ENCODE measurements around the gene TMEM181. TPM values are rescaled to one million over a fixed set of nuclear protein-coding genes. Genes with fewer than 3 reads are reported as not detected.
"Not testable (repeated sequence)": the region's sequence is repeated elsewhere in the genome, so short reads cannot be mapped to it uniquely, and the experiment has no call there.

Gene TMEM181
- total RNA-seq, 2 experiments from 2014 or later, result 14.8 to 16.3 TPM

DNA sequence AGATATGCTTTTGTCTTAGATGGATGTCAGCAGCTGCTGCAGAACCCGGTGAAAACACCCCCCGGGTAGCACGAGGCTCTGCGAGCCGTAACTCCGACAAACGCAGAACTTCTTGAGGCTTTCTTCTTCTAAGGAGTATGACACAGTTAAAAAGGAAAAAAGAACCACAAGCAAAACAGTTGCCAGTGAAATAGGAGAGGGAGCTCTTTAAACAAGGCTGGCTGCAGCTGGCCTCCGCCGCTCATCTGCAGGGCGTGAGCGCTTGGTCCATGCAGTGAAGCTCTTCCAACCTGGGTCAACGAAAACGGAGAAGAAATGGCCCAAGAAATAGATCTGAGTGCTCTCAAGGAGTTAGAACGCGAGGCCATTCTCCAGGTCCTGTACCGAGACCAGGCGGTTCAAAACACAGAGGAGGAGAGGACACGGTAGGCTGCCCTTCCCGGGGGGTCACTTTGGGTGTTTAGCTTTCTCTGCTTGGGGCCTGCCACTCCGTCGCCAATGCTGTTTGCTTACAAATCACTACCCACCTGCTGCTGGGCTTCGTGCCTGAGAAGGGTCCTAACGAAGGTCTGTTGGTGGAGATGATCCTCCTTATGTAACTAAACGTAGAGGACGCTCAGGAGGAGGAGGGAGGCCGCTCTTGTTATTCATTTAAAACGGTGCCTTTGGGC, 103.2 kb downstream of the TMEM181 start:
- ChIA-PET POLR2A (no interaction called here), CTCF (interaction anchor here (1.8 kb wide), 1 partner anchor 16 kb away, joined by 3 read pairs; no protein-coding TSS in a partner anchor)

DNA sequence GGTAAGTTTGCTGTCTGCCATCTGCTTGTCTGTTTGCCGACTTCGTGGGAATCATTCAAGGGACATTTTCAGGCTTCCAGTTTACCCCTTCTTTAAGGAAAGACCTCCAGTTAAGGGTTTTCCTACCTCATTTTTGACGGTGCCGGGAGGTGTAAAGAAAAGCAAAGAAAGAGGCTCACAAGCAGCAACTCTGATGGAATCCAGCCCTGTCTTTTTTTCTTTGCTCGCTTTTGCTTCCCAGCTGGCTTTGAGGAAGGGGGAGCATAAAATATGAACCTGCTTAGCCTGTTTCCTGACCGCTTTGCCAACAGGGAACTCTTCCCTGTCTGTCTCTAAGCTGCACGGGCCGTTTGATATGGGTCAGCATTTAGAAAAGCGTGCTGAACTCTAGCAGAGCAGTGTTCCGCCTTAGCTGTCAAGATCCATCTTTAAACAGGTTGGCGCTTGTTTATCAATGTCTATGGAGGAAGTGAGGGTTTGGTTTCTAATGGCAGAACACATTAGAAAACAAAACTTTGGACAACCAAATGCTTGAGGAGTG, 103.8 kb downstream of the TMEM181 start:
- POLR2A ChIA-PET, result no interaction called here

GRCh38 chr6:158665332-158665731, 105.4 kb downstream of the TMEM181 start:
- POLR2A ChIA-PET, result no interaction called here
- CTCF ChIA-PET, result no interaction called here

More for the DNA sequence above, 103.8 kb downstream of the TMEM181 start:
- CTCF ChIA-PET, result interaction anchor here (1.0 to 1.8 kb wide), 2 partner anchors 17 to 28 kb away, joined by 3 to 4 read pairs; no protein-coding TSS in a partner anchor

- ChIA-PET POLR2A (interaction anchor here (0.6 kb wide), 2 partner anchors 11 to 153 kb away, joined by 4 to 7 read pairs; partner anchors contain the start of gene EZR), CTCF (no interaction called here)
These were observed 106.9 kb downstream of the TMEM181 start for GRCh38 chr6:158666628-158667359.

DNA sequence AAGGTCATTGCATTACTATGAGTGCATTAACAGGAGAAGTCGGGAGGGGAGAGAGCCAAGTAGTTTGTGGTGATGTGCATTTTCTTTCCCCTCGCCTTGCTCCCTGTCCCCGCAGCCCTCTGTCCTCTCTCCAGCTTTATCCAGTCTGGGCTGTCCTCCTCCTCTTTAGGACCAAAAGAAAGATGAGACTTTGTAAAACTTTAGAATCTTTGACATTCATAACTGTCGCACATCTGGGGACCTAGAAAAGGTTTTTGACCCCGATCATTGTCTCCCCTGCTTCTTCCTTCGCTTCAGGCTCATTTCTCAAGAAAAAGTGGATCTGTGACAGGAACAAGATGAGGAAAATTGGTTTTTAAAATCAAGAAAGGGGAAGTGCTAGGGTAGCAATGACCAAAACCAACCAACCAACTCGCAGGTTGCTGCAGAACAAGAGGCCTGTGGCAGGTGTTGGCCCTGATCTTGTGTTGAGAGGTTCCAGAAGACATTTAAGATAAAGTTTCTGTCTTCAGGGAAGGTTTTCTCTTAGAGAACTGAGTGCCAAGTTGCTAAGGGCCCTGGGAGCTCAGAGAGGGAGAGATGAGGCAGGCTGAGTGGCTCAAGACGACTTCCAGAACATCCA, 107.6 kb downstream of the TMEM181 start:
- ChIA-PET CTCF (no interaction called here), POLR2A (interaction anchor here (0.6 kb wide), 2 partner anchors 10 to 152 kb away, joined by 4 to 7 read pairs; partner anchors contain the start of gene EZR)

DNA sequence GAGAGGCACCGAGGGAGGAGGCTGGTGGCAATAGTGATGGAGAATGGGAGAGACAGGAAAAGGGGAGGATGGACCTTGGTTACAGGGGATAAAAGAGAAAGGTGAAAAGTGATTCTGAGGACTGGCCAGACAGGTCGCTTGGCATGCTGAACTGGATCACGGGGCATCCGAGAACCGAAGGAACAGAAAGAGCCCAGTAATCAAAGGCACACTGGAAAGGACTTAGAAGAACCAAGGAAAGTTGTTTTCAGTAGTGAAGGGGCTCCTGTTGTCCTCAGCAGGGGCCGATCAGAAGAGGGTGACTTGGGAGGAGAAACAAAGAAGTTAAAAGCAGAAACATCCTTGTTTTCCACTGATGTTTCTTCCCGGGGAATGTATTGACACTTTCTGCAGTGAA, 108.8 kb downstream of the TMEM181 start:
- CTCF ChIA-PET, result no interaction called here
- POLR2A ChIA-PET, result no interaction called here

DNA sequence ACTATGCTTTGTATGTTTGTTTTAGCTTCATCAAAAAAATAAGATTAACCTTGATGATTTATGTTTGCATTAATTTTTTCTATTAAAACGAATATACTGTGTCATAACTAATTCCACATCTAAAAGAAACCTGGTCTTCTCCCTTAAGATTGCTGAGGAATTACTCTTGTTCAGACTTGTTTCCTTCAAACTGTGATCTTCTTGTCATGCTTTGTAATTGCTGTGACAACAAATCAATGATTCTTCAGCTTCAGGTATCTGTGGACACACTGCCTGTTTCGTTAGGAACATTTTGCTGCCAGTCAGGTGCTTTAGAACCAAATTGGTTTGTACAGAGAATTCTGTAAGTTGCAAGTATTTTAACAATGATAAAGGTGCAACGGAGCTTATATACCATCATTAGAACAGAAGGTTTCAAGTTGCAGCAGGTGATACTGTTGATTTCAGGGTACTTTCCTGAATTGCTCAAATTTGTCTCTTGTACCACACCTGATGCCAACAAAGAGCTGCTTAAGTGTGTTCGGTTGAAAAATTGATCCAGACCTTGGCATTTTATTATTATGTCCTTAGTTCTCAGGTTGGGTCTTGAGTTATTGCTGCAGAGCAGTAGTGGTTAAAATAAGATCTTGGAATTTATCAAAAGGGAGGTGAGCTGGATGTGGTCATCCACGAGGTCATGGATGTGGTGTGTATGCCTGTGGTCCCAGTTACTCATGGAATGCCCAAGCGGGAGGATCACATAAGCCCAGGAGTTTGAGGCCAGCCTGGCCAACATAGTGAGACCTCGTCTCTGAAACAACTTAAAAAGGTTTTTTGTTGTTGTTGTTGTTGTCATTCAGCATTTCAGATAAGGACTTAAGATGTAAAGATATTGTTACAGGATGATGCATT, 109.5 kb downstream of the TMEM181 start:
- POLR2A ChIA-PET, result no interaction called here

GRCh38 chr6:158672119-158672518, 112.2 kb downstream of the TMEM181 start:
- CTCF ChIA-PET, result not testable (repeated sequence)
- POLR2A ChIA-PET, result interaction anchor here (0.7 kb wide), 1 partner anchor 232 kb away, joined by 3 read pairs; no protein-coding TSS in a partner anchor

More for the DNA sequence above, 109.5 kb downstream of the TMEM181 start:
- CTCF ChIA-PET, result no interaction called here

DNA sequence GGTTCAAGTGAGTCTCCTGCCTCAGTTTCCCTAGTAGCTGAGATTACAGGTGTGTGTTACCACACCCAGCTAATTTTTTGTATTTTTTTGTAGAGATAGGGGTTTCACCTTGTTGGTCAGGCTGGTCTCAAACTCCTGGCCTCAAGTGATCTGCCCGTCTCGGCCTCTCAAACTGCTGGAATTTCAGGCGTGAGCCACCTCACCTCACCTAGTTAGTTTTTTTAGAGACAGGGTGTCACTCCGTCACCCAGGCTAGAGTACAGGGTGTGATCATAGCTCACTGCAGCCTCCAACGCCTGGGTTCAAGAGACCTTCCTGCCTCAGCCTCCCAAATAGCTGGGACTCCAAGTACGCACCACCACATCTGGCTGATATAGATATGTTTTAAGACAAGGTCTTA, 112.8 kb downstream of the TMEM181 start:
- POLR2A ChIA-PET, result interaction anchor here (0.7 to 0.8 kb wide), 2 partner anchors 231 to 466 kb away, joined by 3 to 6 read pairs; no protein-coding TSS in a partner anchor
- CTCF ChIA-PET, result interaction anchor here (0.7 kb wide), 1 partner anchor 256 kb away, joined by 5 read pairs; no protein-coding TSS in a partner anchor

DNA sequence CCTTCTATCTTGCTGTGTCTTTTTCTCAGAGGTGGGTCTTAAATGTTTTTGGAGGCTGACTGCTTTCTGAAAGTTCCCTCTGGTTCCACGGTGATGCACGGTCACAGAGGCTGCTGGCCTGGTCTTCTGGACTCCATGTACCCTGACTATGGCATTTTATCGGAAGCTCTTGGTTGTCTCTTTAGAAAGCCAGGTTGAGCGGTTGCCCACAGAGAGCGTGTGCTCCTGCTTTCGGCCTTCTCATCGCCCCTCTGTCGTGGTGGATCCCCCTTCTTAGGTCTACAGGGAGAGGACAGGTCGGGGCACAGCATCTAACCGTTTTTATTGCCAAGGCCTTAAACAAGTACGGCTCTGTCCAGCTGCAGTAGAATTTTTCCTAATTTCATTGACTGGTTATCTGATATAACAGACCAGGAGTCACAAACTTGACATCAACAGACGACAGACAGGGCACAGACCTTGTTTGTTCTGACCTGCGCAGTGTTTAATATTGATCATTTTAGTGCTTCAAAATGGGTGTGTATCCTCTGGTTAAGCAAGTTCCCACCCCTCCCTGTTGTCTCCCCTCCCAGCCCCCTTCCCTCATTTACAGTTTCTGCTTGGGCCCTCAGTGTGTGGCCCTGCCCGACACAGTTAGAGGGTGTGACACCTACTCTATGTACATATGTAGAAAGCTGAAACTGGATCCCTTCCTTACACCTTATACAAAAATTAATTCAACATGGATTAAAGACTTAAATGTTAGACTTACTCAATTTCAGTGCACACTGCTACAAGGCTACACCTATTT, 114.6 kb downstream of the TMEM181 start:
- ChIA-PET CTCF (interaction anchor here (1.8 kb wide), 1 partner anchor 14 kb away, joined by 4 read pairs; no protein-coding TSS in a partner anchor), POLR2A (no interaction called here)

GRCh38 chr6:158677094-158677493, 117.2 kb downstream of the TMEM181 start:
- CTCF ChIA-PET, POLR2A ChIA-PET: not testable (repeated sequence)

DNA sequence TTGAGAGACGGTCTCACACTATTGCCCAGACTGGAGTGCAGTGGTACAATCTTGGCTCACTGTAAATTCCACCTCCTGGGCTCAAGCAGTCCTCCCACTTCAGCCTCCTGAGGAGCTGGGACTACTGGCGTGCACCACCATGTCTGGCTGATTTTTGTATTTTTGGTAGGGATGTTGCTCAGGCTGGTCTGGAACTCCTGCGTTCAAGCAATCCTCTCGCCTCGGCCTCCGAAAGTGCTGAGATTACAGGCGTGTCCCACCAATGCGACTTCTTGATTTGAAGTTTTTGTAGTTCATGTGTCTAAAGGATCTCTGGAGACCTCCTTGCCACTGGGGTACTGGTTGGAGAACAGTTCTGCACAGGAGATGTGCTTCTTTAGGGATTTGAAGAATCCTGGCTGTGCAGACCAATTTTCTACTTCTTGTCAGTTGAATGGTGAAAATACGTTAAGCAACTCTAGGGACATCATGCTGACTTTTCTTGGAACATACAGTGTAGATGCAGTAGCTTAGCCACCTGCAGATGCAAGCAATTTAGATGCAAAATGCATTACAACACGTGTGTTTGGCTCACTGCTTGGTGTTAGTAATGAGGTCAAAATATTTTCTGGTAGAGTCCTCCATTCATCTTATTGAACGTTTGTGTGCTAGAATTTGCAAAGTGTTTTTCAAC, 118.2 kb downstream of the TMEM181 start:
- POLR2A ChIA-PET, result interaction anchor here (0.6 kb wide), 1 partner anchor 11 kb away, joined by 4 read pairs; no protein-coding TSS in a partner anchor
- CTCF ChIA-PET, result no interaction called here

DNA sequence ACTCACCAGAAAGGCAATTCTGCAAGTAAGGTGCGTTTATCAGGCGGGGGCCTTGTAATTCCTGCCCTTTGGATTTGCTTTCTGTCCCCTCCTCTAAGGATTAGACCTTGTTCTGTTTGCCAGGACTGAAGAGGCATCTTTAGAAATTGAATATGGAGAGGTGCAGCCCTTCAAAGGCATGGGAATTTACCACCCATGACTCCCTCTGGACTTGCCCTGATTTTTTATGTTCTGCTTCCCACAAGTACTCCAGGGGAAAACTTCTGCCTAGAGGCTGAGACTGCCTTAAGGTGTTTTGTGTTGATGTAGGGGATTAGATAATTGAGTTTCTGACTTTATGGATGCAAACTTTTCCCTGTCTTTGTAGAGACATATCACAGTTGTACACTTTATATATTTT, 120.1 kb downstream of the TMEM181 start:
- CTCF ChIA-PET, result no interaction called here
- POLR2A ChIA-PET, result interaction anchor here (0.6 kb wide), 1 partner anchor 24 kb away, joined by 5 read pairs; no protein-coding TSS in a partner anchor

DNA sequence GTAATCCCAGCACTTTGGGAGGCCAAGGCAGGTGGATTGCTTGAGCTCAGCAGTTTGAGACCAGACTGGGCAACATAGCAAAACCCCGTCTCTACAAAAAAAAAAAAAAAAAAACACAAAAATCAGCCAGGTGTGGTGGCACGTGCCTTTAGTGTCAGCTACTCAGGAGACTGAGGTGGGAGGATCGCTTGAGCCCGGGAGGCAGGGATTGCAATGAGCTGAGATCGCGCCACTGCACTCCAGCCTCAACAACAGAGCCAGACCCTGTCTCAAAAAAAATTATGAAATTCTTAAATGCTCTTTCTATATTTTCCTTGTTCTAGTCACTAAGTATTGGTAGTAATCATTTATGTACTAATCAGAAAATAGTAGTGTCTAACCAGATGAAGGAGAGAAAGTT, 120.6 kb downstream of the TMEM181 start:
- POLR2A ChIA-PET, result interaction anchor here (0.6 kb wide), 1 partner anchor 25 kb away, joined by 5 read pairs; no protein-coding TSS in a partner anchor
- CTCF ChIA-PET, result no interaction called here

DNA sequence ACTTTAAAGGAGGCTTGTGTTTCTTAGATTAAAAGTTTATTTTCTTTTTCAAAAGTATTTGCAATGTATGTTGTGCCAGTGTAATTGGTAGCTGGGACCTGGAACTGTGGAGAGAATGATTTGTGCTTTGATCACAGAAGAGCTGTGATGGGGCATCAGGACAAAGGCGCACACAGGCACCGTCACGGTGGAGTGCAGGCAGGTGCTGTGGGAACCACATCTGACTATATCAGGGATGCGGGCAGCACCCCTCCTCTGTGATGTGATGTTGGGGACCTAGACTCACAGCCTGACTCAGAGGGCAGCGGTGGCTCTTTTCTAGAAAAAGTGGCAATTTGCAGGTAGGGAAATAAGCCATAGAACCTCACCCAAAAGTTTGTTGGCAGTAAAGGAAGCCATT, 124.4 kb downstream of the TMEM181 start:
- ChIA-PET POLR2A (no interaction called here), CTCF (interaction anchor here (1.0 kb wide), 1 partner anchor 103 kb away, joined by 3 read pairs; no protein-coding TSS in a partner anchor)

GRCh38 chr6:158684745-158685324, 124.9 kb downstream of the TMEM181 start:
- POLR2A ChIA-PET, result no interaction called here
- CTCF ChIA-PET, result interaction anchor here (0.6 to 1.0 kb wide), 2 partner anchors 31 to 103 kb away, joined by 3 to 4 read pairs; no protein-coding TSS in a partner anchor

Data from activated CD8-positive, alpha-beta memory T cell treated with anti-CD3 and anti-CD28 coated beads for 36 hours (primary cell).